Testis (tissue), 2 donors: ENCODE results near the gene MECP2.

Source experiments
- POLR2A ChIP-seq: fragments of 450-650 bp; IDR thresholded peaks from one replicate; pipeline ENCODE4 v1.6.1; 2017; ENCODE audit warnings: antibody characterized with exemption, mild to moderate bottlenecking, moderate library complexity
- TF ChIP-seq, protein P1 (sequence below), 3 experiments: fragments of 450-650 bp in 2 of 3; fragments of 200-600 bp in 1 of 3; sonication (generic) in 1 of 3; IDR thresholded peaks; one replicate each; pipeline ENCODE4 v1.5.1; 2016 to 2019; ENCODE audit warnings: antibody characterized with exemption in 3 of 3, mild to moderate bottlenecking in 2 of 3, moderate library complexity in 1 of 3

DNA sequence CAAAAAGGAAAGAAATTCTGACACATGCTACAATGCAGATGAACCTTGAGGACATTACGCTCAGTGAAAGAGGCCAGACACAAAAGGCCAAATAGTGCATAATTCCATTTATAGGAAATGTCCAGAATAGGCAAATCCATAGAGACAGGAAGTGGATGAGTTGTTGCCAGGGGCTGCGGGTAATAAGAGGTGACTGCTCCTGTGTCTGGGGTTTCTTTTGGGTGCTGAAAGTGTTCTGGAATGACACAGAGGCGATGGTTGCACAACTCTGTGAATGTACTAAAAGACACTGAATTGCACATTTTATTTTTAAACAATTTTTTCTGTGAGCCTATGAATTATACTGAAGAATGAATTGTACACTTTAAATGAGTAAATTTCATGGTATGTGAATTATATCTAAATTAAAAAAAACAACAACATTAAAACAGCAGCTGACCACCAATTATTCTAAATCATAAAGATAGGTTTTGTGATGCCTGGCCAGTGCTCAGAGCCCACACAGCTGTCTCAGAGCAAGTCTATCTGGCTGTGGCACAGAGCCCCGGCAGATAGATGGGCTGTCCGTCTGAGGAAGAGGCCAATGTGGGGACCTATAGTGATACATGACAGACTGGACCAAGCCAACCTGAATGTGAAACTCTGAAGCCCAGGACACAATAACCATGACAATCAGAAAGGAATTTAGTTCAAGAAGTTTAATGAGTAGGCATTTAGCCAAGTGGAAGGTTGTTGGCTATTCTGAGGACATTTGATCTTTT lies 54.3 kb downstream of the MECP2 start:
- TF ChIP-seq, protein P1, sequence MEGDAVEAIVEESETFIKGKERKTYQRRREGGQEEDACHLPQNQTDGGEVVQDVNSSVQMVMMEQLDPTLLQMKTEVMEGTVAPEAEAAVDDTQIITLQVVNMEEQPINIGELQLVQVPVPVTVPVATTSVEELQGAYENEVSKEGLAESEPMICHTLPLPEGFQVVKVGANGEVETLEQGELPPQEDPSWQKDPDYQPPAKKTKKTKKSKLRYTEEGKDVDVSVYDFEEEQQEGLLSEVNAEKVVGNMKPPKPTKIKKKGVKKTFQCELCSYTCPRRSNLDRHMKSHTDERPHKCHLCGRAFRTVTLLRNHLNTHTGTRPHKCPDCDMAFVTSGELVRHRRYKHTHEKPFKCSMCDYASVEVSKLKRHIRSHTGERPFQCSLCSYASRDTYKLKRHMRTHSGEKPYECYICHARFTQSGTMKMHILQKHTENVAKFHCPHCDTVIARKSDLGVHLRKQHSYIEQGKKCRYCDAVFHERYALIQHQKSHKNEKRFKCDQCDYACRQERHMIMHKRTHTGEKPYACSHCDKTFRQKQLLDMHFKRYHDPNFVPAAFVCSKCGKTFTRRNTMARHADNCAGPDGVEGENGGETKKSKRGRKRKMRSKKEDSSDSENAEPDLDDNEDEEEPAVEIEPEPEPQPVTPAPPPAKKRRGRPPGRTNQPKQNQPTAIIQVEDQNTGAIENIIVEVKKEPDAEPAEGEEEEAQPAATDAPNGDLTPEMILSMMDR (IDR thresholded peaks at IDR 0.05) = no peak
- TF ChIP-seq POLR2A = no peak
